AG04450 (cell line): ENCODE results near the gene CCDC12. TPM values are rescaled to one million over a fixed set of nuclear protein-coding genes. Genes with fewer than 3 reads are reported as not detected.
A peak's percentile ranks its signal among the peaks of the same experiment; 100 is the strongest.

Experiments
- CTCF ChIA-PET: fragments of 300-600, 350-600 bp; formaldehyde crosslinking; extraction: SDS; loops from one replicate; lab custom pipeline; 2022; ENCODE audit warnings: antibody characterized with exemption, inconsistent platforms; lab: Charles Lee
- POLR2A ChIA-PET: fragments of 350-600 bp; formaldehyde crosslinking; extraction: SDS; loops from one replicate; lab custom pipeline; 2021; ENCODE audit warnings: antibody characterized with exemption, inconsistent platforms; lab: Yijun Ruan, JAX
- DNase-seq: peaks from one replicate; pipeline ENCODE4 v3.0.0-alpha.2; 2011; ENCODE audit warnings: low read depth, low spot score
- H3K27ac ChIP-seq: one replicate; pipeline ENCODE4 v1.5.1; 2012; ENCODE audit warnings: low read depth, low read length, control low read depth
- H3K27me3 ChIP-seq: one replicate; pipeline ENCODE4 v1.6.0; 2012; ENCODE audit warnings: low read length; ENCODE audit not compliant: control insufficient read depth, insufficient read depth
- H3K4me3 ChIP-seq: 2 replicates; pipeline ENCODE4 v1.5.1; 2011; ENCODE audit warnings: mild to moderate bottlenecking, low read depth, low read length, control low read depth
- H3K9me3 ChIP-seq: 2 replicates; pipeline ENCODE4 v1.5.1; 2012; ENCODE audit warnings: low read length; ENCODE audit not compliant: control insufficient read depth, insufficient read depth
- CTCF ChIP-seq: IDR thresholded peaks from 2 replicates; pipeline ENCODE4 v1.5.1; 2011; ENCODE audit warnings: low read depth, low read length, control low read depth, inconsistent platforms
- polyA plus RNA-seq: library from polyadenylated mRNA; depleted of rRNA; stranded (reverse); fragments of >200 nt; gene quantifications from 2 replicates; pipeline ENCODE4 v1.2.3, GENCODE V29; 2011

Gene CCDC12
- polyA plus RNA-seq, 1 experiment, result 18.3 TPM

- TF ChIP-seq CTCF, result peak; percentile 59
- ChIA-PET POLR2A (interaction anchor here (0.9 kb wide), 1 partner anchor 18 kb away, joined by 4 read pairs; the partner anchor contains the start of gene NBEAL2), CTCF (interaction anchor here (0.9 to 1.5 kb wide), 4 partner anchors 22 to 86 kb away, joined by 3 to 4 read pairs (median 3); no protein-coding TSS in a partner anchor)
- no peak for DNase-seq
- Histone ChIP-seq H3K9me3 (no peaks in the 10 kb centered on the region; the same call in 1 of the 2 replicates), H3K27me3 (no peaks in the 10 kb centered on the region), H3K27ac (no peak overlapping the region), H3K4me3 (no peak overlapping the region)
These were observed 21.7 kb upstream of the CCDC12 start for GRCh38 chr3:46998121-46998851.

- no peak overlapping the region for H3K4me3 ChIP-seq
- H3K9me3 ChIP-seq, result no peaks in the 10 kb centered on the region; the same call in 1 of the 2 replicates
- POLR2A ChIA-PET, result interaction anchor here (0.9 kb wide), 1 partner anchor 18 kb away, joined by 4 read pairs; the partner anchor contains the start of gene NBEAL2
- CTCF ChIA-PET, result interaction anchor here (1.5 kb wide), 1 partner anchor 74 kb away, joined by 5 read pairs; no protein-coding TSS in a partner anchor
- H3K27me3 ChIP-seq, result no peaks in the 10 kb centered on the region
- TF ChIP-seq CTCF, result no peak
- no peak for DNase-seq
- H3K27ac ChIP-seq, result no peak overlapping the region
These were observed 21.0 kb upstream of the CCDC12 start for GRCh38 chr3:46997453-46998091.

GRCh38 chr3:46996689-46997452 lies 20.3 kb upstream of the CCDC12 start:
- Histone ChIP-seq H3K27ac (no peak overlapping the region), H3K9me3 (no peaks in the 10 kb centered on the region; the same call in 1 of the 2 replicates), H3K4me3 (no peak overlapping the region), H3K27me3 (no peaks in the 10 kb centered on the region)
- no peak for DNase-seq
- TF ChIP-seq CTCF, result no peak
- ChIA-PET CTCF (interaction anchor here (1.5 kb wide), 1 partner anchor 74 kb away, joined by 5 read pairs; no protein-coding TSS in a partner anchor), POLR2A (no interaction called here)

- Histone ChIP-seq H3K4me3 (no peak overlapping the region), H3K9me3 (no peaks in the 10 kb centered on the region; the same call in 1 of the 2 replicates), H3K27me3 (no peaks in the 10 kb centered on the region), H3K27ac (no peak overlapping the region)
- TF ChIP-seq CTCF, result no peak
- DNase-seq, result no peak
- ChIA-PET CTCF (interaction anchor here (1.5 kb wide), 1 partner anchor 73 kb away, joined by 5 read pairs; no protein-coding TSS in a partner anchor), POLR2A (no interaction called here)
These were observed 19.5 kb upstream of the CCDC12 start for GRCh38 chr3:46995901-46996562.
